ENCODE data around the gene JAG2.

DNA sequence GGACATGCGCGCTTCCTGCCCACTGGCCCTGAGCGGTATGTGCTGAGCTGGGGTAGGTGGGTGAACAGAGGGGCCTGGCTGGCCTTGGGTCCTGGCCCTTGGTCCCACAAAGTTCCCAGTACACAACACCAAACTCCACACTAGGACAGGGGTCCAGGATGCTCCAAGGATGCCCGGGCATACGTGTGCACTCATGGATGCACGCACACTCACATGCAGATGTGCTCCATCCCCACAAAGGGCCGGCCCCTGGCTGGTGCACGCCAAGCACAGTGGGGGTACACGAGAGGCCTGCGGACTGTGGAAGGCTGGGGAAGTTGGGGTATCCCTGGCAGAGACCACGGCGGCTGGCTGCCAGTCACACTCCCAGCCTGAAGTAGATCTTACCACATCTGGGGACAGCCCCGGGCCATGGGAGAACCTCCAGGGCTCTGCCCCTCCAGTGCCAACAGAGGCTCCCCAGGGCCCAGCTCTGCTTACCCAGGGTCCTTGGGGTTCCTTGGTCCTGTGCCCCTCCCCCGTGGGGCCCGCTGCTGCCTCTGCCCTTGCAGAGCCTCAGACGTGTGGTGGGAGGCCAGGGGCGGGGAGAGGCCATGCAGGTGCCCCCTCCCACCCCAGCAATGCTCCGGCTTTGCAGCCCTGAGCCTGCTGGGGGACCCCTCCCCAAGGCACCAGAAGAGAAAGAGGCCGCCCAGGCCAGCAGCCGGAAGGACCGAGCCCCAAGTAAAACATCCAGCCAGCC is 36.5 kb upstream of the JAG2 start:
- TF ChIP-seq, protein P1, sequence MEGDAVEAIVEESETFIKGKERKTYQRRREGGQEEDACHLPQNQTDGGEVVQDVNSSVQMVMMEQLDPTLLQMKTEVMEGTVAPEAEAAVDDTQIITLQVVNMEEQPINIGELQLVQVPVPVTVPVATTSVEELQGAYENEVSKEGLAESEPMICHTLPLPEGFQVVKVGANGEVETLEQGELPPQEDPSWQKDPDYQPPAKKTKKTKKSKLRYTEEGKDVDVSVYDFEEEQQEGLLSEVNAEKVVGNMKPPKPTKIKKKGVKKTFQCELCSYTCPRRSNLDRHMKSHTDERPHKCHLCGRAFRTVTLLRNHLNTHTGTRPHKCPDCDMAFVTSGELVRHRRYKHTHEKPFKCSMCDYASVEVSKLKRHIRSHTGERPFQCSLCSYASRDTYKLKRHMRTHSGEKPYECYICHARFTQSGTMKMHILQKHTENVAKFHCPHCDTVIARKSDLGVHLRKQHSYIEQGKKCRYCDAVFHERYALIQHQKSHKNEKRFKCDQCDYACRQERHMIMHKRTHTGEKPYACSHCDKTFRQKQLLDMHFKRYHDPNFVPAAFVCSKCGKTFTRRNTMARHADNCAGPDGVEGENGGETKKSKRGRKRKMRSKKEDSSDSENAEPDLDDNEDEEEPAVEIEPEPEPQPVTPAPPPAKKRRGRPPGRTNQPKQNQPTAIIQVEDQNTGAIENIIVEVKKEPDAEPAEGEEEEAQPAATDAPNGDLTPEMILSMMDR (IDR thresholded peaks at IDR 0.05; ENCODE audit: borderline replicate concordance, extremely low read depth, low read length, poor library complexity, severe bottlenecking): no peak
- TF ChIP-seq EZH2 (IDR thresholded peaks at IDR 0.05; ENCODE audit: borderline replicate concordance, low read depth, low read length, severe bottlenecking): no peak

Measured in DND-41 (cell line).